LoVo (cell line): ENCODE data around the gene MLEC.
"Not testable (repeated sequence)": the region's sequence is repeated elsewhere in the genome, so short reads cannot be mapped to it uniquely, and the experiment has no call there.

Experiments used
- DNase-seq: peaks from one replicate; pipeline ENCODE4 v3.0.0-alpha.2; 2016; ENCODE audit warnings: low spot score

MLEC gene

DNA sequence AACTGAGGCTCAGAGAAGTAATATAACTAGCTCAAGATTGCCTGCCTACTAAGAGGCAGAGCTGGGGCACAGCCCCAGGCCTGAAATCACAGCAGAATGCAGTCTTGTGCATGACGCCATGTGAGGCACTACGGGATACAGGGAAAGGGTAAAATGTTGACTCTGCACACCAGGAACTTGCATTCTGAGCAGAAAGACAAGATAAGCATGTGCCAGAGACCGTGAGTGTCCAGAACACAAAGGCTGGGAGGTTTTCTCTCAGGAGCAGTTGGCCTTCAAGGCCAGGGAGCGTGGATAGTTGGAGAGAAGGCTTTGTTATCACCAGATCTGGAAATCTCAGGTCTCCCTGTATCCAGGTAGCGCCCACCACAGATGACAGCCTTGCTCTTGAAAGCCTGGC lies 23.2 kb upstream of the MLEC start:
- DNase-seq, result no peak

DNA sequence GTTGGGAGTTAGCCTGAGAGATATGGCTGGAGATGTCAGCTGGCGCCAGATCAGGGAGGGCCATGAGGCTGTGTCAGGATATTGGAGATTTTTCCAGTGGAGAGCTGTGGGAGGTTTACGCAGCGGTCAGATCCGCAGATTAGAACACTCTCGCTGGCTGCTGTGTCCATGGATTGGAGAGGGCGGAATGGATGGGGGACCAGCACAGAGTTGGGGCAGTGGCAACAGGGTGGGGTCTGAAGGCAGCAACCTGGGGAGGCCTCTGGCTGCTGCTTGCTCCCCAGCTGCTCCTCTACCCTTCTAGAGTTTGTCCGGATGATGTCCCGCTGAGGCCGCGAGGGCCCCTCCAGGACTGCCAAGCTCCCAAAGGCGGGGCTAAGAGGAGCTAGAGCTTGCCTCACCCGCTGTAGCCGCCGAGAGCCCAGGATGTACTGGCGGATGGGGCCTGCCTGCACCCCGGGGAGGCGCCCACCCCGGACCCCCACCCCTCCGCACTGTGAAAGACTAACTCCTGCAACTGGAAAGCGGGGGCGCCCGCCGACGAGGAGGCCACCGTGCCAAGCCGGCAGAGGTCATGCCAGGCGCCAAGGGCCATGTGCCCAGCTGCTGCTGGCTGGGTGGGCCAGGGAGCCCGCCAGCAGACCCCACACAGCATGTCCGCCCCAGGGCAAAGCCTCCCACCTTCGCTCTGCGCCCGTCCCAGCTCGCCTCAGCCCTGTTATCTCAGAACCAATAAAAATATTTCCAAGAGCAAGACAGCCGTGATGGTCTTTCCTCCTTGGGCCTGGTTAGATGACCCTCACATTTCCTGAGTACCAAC lies 20.2 kb upstream of the MLEC start:
- DNase-seq, result no peak

DNA sequence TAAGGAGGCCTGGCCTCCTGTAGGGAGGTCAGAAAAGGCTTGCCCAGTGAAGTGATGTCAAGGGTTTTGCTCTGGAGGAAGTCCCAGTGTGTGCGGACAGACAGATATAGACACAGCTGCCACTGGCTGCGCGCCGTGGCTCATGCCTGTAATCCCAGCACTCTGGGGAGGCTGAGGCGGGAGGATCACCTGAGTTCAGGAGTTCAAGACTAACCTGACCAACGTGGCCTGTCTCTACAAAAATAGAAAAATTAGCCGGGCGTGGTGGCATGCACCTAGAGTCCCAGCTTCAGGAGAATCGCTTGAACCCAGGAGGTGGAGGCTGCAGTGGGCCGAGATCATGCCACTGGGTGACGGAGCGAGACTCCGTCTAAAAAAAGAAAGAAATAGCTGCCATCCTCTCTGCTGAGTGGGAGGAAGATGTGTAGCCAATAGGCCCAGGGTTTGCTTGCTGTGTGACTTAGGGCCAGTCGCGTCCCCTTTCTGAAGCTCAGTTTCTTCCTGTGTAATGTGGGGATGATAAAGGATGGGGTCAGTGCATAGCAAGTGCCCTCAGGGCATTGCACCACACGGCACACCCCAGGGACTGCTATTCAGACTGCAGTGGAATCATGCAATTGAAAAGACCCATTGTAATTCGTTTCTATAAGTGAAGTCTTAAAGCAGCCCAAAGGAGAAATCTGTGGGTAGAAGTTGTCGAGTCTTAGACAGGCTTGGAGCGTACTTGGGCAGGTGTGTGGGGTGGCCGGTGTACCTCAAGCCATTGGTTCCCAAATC lies 18.7 kb upstream of the MLEC start:
- DNase-seq, result no peak

DNA sequence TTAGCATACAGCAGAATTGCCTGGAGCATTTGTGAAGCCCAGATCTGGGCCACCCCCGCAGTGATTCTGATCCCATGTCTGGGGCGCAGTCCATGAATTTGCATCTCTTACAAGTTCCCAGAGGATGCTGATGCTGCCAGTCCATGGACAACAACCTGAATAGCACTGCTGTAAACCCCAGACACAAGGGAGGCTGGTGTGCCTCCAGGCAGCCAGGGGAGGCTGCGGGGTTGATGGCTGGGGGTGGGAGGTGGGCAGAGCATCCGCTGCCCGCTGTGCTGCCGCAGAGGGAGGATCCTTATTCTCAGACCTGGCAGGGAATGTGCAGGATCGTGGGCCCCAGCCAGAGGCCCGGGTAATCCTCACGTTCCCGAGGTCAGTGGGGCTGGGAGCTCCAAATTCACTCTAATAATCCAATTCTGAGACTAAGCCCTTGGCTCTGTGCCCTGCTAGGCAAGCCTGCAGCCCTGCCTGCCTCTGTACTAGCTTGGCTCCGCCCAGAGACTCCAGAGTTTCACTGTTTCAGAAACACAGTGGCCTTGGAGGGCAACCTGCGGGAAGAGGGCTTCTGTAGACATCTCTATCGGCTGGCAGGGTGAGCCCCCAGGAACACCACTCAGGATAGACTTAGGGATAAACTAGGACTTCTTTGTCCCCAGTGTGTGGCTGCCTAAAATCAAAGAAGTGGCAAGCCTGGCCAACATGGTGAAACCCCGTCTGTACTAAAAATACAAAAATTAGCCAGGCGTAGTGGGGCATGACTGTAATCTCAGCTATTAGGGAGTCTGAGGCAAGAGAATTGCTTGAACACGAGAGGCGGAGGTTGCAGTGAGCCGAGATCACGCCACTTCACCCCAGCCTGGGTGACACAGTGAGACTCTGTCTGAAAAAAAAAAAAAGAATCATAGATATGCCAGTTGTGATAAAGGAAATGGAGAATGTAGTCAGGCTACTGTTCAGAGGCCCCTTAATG lies 17.8 kb upstream of the MLEC start:
- DNase-seq, result peak; percentile 29

DNA sequence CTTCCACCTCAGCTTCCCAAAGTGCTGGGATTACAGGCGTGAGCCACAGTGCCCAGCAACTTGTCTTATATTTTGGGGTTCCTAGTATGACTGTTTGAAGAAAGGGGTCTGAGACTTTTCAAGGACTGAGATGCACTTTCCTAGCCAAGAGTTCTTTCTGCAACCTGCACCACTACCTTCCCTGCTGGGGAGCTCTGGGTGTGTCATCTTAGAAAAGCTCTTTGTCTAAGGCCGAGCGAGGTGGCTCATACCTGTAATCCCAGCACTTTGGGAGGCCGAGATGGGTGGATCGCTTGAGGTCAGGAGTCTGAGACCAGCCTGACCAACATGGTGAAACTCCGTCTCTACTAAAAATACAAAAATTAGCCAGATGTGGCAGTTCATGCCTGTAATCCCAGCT lies 16.7 kb upstream of the MLEC start:
- not testable (repeated sequence) for DNase-seq

DNA sequence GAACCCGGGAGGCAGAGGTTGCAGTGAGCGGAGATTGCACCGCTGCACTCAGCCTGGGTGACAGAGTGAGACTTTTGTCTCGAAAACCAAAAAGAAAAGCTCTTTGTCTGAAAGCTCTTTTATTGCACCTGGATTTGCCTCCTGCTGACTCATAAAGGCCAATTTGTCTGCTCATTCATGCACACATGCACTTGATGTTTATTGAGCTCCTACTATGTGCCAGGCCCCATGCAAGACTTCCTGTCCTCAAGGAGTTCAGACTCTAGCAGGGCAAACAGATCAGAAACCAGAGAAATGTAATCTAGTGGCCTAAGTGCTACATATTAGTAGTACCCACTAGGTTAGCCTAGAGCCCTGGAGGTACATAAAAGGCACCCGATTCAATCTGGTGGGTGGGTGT lies 16.3 kb upstream of the MLEC start:
- no peak for DNase-seq

DNA sequence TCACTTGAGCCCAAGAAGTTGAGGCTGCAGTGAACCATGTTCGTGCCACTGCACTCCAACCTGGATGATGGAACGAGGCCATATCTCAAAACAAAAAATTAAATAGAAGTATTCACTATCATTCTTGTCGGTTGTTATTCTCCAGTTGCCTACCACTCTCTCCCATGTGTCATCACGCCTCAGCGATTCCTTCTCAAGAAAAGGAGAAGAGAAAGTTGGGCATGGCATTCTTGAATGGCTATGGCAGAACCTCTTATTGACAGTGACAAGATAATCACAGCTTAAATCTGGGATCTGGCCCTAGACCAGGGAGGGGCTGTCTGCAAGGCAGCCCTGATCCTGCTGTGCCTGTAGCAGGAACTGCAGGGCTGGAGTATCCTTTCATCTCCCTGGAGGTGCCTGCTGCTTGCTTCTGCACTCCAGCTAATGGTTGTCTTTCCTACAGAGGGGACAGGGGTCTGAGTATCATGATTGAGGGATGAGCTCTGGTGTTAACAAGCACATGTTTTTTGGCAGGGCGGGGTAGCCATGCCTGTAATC lies 12.8 kb upstream of the MLEC start:
- no peak for DNase-seq

DNA sequence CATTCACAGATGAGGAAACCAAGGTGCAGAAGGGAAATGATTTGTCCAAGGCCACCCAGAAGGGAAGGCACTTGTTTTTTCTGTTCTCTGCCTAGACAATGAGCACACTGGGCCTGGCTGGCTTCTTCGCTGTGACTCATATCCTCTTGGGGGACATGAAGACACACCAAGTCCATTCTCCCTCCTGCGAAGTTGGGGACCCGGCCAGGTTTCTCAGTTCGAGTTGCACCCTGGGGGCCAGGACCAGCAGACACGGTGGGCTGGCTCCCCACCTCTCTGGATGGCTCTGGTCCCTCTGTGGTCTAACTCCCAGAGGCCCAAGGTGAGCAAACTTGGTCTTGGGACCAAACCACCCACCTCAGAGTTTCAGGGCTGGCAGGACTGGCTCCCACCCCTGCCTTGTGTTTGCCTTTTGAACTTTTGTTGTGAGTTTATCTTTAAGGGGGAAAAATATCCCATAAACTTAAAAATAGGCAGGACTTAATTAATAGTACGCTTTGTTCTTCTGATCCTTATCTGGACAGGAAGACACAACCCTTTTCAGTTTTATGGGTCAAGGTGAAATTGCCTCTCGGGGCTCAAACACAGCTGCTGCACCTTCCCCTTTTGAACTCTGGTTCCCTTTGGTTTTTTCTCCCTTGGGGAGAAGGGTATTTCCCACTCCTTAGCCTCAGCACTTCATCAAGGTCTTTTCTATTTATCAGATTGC lies 9.0 kb upstream of the MLEC start:
- DNase-seq, result peak; percentile 86

DNA sequence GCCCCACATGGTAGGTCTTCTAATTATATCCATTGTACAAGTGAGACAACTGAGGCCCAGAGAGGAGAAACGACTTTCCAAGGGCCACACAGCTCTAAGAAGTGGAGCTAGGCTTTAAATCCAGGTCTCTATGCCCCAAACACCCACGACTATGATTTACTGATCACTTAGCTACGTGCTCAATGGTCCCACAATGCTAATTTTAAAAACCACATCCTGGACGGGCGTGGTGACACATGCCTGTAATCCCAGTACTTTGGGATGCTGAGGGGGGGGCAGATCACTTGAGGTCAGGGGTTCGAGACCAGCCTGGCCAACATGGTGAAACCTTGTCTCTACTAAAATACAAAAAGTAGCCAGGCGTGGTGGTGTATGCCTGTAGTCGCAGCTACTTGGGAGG lies 8.4 kb upstream of the MLEC start:
- DNase-seq, result no peak

DNA sequence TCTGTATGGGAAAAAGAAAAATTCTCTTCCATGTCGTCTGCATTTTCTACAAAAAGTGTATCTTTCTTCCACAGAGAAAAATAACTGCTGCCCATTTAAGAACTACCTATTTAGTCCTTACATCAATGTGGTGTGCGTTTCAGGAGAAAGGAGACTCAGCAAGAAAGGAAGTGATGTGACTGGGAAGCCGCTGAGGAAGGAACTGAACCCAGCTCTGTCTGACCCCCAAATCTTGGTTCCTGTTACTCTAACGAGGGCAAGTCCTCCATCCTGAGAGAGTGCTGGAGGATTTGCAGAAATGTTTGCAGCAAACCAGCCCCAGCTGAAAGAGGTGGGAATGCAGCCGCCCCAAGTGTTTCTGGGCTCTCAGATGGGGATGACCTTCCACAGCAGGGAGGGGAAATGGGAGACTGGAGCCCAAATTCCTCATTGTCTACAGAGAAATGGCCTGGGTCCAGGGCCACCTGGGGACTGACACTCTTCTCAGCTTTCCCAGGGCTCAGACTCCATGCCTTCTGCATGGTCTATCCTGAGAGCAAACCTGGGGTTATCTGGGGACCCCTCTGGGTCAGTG lies 6.7 kb upstream of the MLEC start:
- no peak for DNase-seq

DNA sequence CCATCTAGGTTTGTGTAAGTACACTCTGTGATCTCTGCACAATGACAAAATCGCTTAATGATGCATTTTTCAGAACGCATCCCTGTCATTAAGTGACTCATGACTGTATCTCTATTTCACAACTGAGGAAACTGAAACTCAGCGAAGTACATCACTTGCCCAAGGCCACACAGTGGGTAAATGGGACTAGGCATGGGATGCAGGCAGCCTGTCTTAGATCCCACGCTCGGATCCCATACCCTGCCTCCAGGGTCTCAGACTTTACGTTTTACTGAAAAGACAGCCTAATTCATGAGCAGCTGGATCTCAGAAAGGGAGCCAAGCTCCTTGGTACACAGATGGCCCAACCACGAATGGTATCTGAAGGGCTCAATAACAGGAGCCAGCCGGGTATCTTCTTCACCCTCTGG lies 2.4 kb upstream of the MLEC start:
- no peak for DNase-seq

DNA sequence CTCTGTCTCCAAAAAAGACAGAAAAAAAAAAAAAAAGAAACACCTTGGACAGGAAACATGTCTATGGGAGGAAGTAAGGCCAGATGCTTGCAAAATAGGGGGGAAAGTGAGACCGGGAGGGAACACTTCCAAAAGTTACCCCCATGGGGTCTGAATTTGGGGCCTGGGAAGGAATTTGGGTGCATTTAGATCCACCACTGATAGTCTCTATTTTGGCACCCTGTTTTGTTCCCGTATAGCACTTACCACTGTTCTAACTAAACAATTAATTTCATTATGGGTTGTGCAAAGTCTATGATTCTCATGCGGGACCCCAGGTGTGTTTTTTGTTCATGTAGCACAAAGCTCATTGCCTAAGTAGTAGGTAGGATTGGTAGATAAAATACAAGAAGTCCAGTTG lies 1.4 kb upstream of the MLEC start:
- DNase-seq, result no peak

DNA sequence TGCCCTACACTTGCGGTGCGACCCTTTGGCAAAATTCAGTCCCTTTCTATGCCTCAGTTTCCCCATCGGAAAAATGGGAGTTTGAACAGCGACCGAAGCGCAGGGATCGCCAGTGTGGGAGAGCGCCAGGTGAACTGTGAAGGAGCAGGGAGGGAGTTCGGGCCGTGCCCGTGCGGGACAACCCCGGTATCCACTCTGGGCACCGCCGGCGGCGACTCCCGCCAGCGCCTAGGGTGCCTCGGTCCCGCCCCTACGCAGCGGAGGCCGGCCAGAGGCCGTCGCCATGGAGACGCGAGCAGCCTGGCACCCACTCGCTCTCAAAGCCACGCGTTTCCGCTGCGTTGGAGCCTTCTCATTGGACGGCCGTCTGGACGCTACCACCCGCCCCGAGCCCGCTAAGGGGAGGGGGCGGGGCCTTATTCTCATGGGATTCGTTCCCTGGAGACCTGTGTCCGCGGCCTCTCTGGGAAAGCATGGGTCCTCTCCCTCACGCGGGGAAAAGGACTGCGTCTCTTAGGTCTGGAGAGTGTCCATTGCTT lies 729 bp upstream of the MLEC start:
- DNase-seq, result peak; percentile 100

DNA sequence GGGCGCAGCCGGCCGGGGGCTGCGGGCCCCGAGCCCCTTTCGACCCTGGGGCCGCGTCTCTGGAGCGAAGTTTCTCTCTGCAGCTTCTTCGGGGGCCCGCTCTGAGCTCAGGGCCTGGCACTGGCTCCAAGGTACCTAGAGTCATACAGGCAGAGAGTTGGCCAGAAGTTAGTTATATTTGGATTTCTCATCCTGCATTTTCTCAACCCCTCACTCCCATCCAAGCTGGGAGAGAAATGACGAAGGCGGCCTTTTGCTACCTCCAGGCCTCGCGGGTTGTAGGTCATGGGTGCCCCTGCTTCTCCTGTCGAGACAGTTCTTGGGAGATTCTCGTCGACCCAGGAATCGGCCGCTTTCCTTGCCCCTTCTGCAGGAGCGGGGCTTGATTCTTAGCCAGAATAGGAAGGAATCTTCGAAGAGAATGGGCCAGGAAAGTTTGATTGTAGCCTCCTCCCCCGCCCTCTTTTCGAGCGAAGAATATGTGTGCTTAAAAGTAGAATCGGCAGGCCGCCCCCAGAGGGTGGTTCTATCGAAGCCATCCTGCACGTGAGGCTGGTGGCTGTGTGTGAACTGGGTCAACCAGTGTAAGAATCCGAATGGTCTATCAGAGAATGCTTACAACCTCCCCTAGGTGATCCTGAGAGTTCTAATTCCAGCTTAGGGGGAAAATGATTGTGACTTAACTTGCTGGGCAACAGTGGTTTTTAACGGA lies 785 bp downstream of the MLEC start:
- DNase-seq, result no peak

DNA sequence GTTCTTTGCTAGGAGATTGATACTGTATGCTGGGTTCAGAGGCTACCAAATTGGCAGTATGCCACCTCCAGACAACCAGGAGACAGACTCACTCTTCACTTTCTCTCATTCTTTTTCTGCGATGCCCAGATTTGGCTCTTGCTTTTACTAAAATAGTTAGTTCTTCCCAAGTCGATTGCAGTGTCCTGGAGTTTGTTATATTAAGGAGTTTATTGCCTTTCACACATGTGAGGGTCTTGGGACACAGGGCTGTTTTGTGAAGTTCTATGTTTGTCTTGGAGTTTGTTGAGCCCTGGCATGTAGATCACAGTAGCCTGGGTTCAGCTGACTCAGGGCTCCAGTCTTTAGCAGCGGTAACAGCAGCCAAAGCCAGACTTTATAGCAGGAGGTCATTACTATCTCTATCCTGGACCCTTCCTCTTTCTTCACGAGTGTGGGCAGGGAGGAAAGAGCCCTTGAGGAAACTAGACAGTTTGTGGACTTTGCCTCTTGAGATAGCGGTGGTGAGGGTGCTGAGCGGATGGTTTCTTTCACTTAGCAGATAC lies 1.6 kb downstream of the MLEC start:
- DNase-seq, result peak; percentile 41

DNA sequence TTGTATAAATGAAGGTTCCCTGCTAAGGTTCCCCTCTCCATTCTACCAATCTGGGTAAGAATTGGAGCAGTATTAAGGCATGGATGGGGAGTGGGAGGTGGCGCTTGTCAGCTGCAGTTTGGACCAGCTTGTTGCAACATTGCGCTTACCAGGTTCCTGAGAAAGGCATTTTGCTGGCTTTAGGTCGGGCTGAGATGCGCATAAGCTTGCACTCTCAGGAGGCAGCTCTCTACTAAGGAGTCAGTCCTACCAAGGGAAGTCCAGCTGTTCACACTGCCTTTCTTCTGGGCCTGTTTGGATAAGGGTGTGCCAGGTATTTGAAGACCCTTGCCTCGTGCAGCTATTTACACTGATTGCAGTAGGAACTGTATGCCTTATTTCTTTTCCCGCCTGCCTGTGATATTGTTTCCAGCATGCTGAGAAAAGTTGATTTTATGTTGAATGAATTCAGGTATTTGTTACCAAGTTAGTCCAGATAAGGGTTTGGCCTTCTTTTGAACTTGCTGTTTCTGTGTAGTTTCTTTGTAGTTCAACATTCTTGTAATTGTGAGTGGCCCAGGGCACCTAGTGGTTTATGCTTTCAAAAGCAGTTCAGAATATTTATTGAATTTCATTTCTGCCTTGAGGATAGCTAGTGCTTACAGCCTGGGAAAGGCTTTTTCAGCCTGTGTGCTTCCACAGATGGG lies 2.6 kb downstream of the MLEC start:
- no peak for DNase-seq

DNA sequence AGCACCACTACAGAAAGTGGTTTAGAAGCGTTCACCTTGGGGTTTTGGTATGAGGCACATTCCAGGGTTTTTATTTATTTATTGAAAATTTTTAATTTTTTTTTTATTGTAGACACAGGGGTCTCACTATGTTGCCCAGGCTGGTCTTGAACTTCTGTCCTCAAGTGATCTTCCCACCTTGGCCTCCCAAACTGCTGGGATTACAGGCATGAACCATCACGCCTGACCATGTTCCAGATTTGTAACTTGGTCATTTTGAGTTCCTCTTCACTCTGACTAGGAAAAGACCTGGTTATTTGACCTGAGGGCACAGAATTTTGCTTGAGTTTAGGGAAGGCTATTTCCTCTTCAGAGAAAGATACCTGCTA lies 3.1 kb downstream of the MLEC start:
- DNase-seq, result no peak

DNA sequence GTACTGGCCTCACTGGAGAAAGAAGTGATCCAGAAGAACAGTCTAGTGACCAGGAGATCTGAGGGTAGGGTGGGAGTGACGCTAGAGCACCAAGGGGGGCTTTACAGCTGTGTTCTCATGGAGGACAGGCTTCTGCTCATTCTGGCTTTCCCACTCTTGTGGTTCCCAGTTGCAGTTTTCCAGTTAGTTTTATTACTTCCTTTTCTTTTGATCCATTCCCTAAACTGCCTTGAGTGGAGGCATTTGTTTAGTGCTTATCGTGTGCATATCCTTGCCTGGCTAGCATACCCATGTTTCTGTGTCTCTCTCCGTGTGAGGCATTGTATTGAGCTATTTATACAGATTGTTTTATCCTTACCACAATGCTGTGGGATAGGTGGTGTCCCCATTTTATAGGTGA lies 4.0 kb downstream of the MLEC start:
- no peak for DNase-seq

DNA sequence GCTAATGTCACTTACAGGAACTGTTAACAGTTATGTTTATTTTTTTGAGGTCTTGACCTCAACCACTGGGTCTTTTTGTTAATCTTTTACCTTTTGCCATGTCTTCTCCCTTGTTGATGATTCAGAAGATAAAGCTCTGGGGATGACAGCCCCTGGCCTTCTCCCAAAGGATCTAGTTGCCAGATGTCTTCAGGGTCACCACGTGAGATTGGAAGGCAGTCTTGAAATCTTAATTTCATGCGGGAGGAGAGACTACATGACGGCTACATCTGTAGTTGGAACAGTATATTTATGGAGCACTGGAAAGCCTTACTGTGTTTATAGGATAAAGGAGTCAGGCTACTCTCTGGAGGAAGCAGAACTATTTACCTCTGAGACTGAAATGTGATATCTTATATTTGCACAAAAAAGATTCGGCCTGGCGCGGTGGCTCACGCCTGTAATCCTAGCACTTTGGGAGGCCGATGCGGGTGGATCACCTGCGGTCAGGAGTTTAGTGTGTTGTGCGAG lies 5.6 kb downstream of the MLEC start:
- no peak for DNase-seq
